SIG-M5 (cell line): Measurements from ENCODE around the gene CAMK4.

Source experiments
- DNase-seq: peaks from one replicate; lab custom pipeline; 2025; lab: John Stamatoyannopoulos, UW

Gene CAMK4

GRCh38 chr5:111537141-111538024 lies 313.2 kb downstream of the CAMK4 start:
- DNase-seq: no peak
